HG02642 (cell line): ENCODE measurements around the gene RIMBP2.

Experiments used
- ATAC-seq: cut with Tn5 transposase; IDR thresholded peaks from one replicate; pipeline ENCODE4 v1.9.1; 2021; ENCODE audit warnings: mild to moderate bottlenecking; ENCODE audit not compliant: unreplicated experiment, poor library complexity

The RIMBP2 gene

DNA sequence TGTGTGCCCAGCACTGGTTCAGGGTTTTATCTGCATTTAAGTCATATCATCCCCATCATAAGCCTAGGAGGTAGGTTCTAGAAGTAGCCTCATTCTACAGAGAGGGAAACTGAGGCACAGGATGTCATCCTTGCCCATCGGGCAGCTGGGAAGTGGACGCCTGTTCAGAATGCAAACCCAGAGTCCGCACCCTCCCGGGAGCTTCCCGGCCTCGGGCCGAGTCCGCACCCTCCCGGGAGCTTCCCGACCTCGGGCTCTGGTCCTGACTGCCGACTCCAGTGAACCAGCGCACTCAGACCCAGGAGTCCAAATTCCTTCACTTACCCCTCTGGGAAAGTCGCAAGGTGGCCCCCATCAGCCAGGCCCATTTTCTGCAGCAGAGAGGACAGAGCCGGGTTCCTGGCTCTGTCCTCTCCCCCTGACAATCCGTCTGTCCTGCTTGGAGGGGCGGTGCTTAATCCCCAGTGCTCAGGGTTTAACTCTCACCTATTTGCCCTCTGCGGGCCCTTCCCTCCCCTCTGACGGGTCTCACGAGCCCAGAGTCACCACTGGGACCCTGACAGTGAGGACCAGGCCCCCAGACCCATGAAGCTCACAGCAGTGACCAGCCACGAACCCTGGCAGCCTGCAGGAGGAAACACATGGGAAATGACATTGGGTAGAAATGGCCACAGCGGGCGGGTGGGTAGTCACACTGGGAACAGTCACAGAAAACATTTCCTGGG is 236.5 kb downstream of the RIMBP2 start:
- no peak for ATAC-seq

GRCh38 chr12:130478786-130479185 is 237.3 kb downstream of the RIMBP2 start:
- no peak for ATAC-seq

- ATAC-seq, result no peak
These were observed 238.4 kb downstream of the RIMBP2 start for GRCh38 chr12:130477701-130478100.

GRCh38 chr12:130477266-130477665 is 238.8 kb downstream of the RIMBP2 start:
- ATAC-seq, result no peak

DNA sequence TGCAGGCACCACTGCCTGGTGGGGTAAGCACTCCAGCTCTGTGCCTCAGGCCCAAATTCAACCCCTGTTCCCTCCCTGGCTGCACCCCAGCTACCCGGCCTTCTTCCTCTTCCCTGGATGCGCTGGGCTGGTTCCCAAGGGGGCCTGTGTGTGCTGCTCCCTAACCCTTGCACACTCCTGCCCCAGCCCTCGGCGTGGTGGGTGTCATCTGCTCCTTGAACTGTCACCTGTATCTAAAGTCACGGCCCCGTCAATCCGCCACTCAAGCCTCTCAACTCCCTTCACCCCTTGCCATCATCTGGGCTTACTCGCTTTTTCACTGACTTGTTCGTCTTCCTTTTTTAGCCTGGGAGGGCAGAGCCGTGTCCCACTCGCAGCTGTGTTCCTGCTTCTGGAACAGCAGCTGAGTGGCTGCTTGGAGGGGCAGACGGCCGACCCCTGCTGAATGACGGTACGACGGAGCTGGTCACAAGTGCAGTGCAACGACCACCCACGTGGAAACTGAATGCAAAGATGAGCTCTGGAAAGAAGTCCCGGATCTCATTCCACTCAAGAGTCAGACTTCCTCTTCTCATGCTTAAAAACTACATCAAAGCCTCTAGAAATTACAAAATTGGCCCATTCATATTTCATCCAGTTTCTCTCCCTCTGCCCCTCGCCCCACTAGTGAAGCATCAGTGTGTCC is 239.5 kb downstream of the RIMBP2 start:
- no peak for ATAC-seq

DNA sequence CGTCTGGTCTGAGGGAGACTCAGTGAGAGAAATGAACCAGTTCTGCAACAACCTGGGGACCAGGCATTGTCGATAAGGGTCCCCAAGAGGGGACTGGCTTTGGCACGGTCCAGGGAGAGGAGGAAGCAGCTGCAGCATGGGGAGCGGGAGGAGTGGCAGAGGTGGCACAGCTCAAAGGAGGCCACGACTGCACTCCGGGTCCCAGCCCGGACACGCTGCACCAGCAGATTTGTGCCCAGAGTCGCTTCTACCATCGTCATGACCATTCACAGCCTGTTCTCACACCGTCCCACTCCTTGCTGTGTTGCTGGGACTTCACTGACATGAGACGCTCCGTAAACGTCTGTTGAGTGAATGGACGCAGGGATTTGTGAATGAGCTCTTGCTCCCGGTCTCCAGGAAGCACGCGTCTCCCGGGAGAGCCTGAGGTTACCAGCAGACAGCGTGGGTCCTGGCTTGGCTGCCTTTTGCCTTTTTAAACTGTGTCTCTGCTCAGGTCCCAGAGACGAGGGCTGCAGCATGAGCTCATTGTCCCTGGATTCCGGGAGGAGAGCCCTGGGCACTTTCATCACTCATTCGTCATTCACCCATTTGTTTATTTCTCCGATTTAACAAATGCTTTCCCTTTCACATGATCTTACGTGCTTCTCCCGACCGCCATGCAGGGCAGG is 241.4 kb downstream of the RIMBP2 start:
- ATAC-seq, result no peak

GRCh38 chr12:130473266-130473665 is 242.8 kb downstream of the RIMBP2 start:
- ATAC-seq, result no peak

GRCh38 chr12:130470969-130471368 is 245.1 kb downstream of the RIMBP2 start:
- no peak for ATAC-seq

GRCh38 chr12:130469552-130469951 is 246.5 kb downstream of the RIMBP2 start:
- ATAC-seq, result no peak

- no peak for ATAC-seq
These were observed 247.3 kb downstream of the RIMBP2 start for GRCh38 chr12:130468700-130469245.

DNA sequence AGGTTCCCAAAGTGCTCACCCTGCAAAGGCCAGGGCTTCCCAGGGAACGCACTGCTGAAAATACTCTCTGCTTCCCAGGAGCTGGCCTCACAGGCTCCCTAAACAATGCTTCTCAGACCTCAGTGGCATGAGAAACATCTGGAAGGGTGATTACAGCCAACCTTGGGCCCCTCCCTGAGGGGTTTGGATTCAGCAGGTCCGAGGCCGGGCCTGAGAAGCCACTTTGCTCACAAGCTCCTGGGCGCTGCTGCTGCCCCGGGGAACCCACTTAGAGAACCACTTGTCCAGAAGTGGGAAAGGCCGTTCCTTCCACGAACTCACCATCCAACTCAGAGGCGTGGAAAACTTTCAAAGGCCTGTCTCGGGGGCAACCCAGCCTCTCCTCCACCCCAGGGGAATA is 247.9 kb downstream of the RIMBP2 start:
- no peak for ATAC-seq

GRCh38 chr12:130465626-130466025 is 250.5 kb downstream of the RIMBP2 start:
- ATAC-seq, result no peak

- no peak for ATAC-seq
These were observed 251.1 kb downstream of the RIMBP2 start for GRCh38 chr12:130465046-130465445.

DNA sequence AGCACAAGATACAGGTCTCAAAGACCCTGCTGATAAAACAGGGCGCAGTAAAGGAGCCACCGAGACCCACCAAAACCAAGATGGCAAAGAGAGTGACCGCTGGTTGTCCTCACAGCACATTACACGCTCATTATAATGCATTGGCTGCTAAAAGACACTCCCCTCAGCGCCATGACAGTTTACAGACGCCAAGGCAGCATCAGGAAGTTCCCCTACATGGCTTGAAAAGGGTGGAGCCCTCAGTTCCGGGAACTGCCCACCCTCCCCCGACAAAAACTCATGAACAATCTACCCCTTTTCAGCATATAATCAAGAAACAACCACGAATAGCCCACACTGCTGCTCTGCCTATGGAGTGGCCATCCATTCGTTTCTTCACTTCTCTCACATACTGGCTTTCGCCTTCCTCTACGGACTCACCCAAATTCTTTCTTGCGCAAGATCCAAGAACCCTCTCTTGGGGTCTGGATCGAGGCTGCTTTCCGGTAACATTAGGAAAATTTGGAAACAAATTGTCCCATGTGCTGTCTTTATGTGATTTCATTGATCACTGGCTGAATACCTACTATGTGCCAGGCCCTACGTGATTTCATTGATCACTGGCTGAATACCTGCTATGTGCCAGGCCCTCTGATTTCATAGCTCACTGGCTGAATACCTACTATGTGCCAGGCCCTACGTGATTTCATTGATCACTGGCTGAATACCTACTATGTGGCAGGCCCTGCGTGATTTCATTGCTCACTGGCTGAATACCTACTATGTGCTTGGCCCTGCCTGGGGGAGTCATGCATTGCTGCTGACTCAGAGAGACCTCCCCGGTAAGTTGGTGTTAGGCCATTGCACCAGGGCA is 252.1 kb downstream of the RIMBP2 start:
- no peak for ATAC-seq

DNA sequence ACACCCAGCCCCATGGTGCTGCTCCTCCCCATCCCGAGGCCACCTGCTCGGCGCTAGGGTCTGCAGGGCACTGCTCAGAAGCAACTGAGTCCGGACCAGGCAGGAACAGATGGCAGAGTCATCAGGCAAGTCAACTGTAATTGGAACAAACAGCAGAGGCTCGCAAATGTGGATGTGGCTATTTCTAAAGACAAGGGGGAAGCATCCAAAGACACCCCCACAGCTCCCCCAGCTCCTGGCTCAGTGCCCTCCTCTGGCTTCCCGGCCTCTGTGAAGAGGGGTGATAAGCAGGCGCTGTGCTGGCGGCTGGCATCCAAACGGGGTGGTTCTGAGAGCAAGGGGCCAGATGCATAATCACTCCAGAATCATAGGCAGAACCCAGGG is 252.8 kb downstream of the RIMBP2 start:
- no peak for ATAC-seq

DNA sequence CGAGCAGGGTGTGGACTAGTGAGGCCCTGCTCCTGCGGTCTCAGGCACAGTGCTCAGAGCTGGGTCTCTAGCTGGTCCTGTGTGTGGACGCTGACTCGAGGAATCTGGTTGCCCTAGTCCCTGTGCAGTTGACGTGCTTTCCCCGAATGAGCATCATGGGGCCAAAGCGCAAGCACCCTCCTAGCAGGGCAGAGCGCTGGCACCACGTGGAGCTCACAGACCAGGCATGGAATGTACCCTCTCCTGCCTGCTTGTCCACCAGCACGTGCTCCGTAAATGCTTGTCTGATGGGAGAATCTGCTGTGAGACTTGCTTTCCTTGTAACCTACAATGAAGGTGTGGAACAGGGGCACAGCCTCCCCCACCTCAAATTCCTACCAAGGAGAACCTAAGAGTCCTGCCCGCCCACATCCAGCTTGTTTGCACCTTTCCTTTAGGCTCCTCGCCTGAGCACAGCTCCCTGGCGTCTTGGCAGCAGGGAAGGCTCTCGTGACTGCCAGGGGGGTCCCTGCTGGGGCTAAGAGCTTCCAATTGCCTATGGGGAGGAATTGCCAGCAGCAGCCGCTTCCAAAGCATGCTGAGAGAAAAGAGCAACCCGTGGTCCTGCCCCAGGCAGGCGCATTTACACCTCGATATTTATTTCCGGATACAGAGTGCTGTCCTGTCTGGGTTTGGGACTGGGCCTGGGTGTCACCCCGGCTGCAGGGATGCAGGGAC is 253.4 kb downstream of the RIMBP2 start:
- ATAC-seq, result no peak

GRCh38 chr12:130461839-130462557 is 254.1 kb downstream of the RIMBP2 start:
- no peak for ATAC-seq

DNA sequence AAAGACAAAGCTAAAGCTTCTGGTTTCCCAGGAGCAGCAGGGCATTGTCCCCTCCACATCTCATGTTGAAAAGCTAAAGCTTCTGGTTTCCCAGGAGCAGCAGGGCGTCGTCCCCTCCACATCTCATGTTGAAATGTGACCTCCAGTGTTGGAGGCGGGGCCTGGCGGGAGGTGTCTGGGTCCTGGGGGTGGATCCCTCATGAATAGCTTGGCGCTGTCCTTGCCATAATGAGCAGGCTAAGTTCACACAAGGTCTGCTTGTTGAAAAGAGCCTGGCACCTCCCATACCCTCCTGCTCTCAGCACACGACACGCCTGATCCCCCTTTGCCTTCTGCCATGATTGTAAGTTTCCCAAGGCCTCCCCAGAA is 254.7 kb downstream of the RIMBP2 start:
- no peak for ATAC-seq
